Upper lobe of left lung (tissue), 6 donors: Measurements from ENCODE around the gene EEF1A2. TPM values are rescaled to one million over a fixed set of nuclear protein-coding genes. Genes with fewer than 3 reads are reported as not detected.
A peak's percentile ranks its signal among the peaks of the same experiment; 100 is the strongest.

Source experiments
- ATAC-seq, 2 donors: fragments of 200-7000 bp; cut with Tn5 transposase; one replicate each; pipeline ENCODE4 v1.9.1; 2022; ENCODE audit warnings: mild to moderate bottlenecking in 2 of 2, moderate library complexity in 2 of 2; ENCODE audit not compliant: low FRiP score in 2 of 2
- DNase-seq, 2 donors: peaks; one replicate each; pipeline ENCODE4 v3.0.0-alpha.2; 2019 to 2020
- H3K27ac ChIP-seq, 4 donors: fragments of 200-600 bp; sonication (generic); one replicate each; pipeline ENCODE4 v1.5.1; 2016 to 2019
- H3K27me3 ChIP-seq, 4 donors: fragments of 200-600 bp; sonication (generic); one replicate each; pipeline ENCODE4 v1.5.1; 2017 to 2019
- H3K36me3 ChIP-seq, 4 donors: fragments of 200-600 bp; sonication (generic); one replicate each; pipeline ENCODE4 v1.5.1; 2016 to 2019
- H3K4me1 ChIP-seq, 4 donors: fragments of 200-600 bp; sonication (generic); one replicate each; pipeline ENCODE4 v1.5.1; 2018 to 2019
- H3K4me3 ChIP-seq, 4 donors: fragments of 200-600 bp; sonication (generic); one replicate each; pipeline ENCODE4 v1.5.1; 2017 to 2019; ENCODE audit warnings: mild to moderate bottlenecking in 2 of 4, moderate library complexity in 1 of 4
- H3K9me3 ChIP-seq, 4 donors: fragments of 200-600 bp; sonication (generic); one replicate each; pipeline ENCODE4 v1.5.1; 2018 to 2019
- EP300 ChIP-seq, 4 donors: sonication (generic); formaldehyde crosslinking; IDR thresholded peaks; one replicate each; pipeline ENCODE4 v1.5.1; 2017; ENCODE audit warnings: antibody characterized with exemption in 4 of 4, control low read depth in 2 of 4
- POLR2A ChIP-seq, 4 donors: fragments of 450-650 bp; IDR thresholded peaks; one replicate each; pipeline ENCODE4 v1.5.1; 2016 to 2017; ENCODE audit warnings: antibody characterized with exemption in 4 of 4, mild to moderate bottlenecking in 2 of 4
- POLR2AphosphoS5 ChIP-seq, 2 donors: sonication (generic); formaldehyde crosslinking; IDR thresholded peaks; one replicate each; pipeline ENCODE4 v1.5.1; 2017; ENCODE audit warnings: antibody characterized with exemption in 2 of 2
- WGBS, 2 donors: methylation state at CpG; one replicate each; pipeline ENCODE4 v1.1.5; 2017 to 2018; 5-methylcytosine and 5-hydroxymethylcytosine counted together
- total RNA-seq, 6 donors: library from RNA; depleted of rRNA in 4 of 6; stranded (reverse); fragments of >200 nt in 4 of 6; gene quantifications; one replicate each; pipeline versions ENCODE4 v1.1.0 to v1.2.1, GENCODE V29; 2016 to 2021
- TF ChIP-seq, protein P1 (sequence below), 6 experiments: fragments of 450-650 bp in 4 of 6; fragments of 200-600 bp in 2 of 6; sonication (generic) in 2 of 6; IDR thresholded peaks; one replicate each; pipeline ENCODE4 v1.5.1; 2016 to 2019; ENCODE audit warnings: antibody characterized with exemption in 6 of 6
- donor health status: DM: no; HTN: no; CAD: no; lungs with moderate emphysema.
- donor health status: DM: no; HTN: yes; CAD: no; lungs with severe emphysema.

The EEF1A2 gene
- total RNA-seq, 6 donors from 2014 or later: 0.61 to 1.6 (median 1.1) TPM; not detected in 2

DNA sequence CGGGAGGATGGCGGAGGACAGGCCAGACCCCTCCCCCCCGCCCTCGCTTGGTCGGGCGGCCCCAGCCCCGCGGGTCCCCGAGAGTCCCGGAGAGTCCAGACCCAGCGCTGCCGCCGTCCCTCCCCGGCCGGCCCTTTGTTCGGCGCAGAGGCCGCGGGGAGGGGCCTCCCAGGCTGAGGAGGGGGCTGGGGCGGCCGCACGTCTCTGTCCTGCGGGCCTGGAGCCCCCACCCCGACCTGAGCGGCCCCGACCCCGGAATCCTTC lies 27.2 kb downstream of the EEF1A2 start:
- H3K4me3 ChIP-seq: peak overlapping the region in 1 of 4 donors; percentile 24
- no peaks in the 10 kb centered on the region for H3K9me3 ChIP-seq
- no peak for ATAC-seq
- no peak overlapping the region for H3K27ac ChIP-seq
- H3K36me3 ChIP-seq: no peaks in the 10 kb centered on the region
- no peak for DNase-seq
- TF ChIP-seq POLR2A (IDR thresholded peaks at IDR 0.05): no peak
- TF ChIP-seq, protein P1, sequence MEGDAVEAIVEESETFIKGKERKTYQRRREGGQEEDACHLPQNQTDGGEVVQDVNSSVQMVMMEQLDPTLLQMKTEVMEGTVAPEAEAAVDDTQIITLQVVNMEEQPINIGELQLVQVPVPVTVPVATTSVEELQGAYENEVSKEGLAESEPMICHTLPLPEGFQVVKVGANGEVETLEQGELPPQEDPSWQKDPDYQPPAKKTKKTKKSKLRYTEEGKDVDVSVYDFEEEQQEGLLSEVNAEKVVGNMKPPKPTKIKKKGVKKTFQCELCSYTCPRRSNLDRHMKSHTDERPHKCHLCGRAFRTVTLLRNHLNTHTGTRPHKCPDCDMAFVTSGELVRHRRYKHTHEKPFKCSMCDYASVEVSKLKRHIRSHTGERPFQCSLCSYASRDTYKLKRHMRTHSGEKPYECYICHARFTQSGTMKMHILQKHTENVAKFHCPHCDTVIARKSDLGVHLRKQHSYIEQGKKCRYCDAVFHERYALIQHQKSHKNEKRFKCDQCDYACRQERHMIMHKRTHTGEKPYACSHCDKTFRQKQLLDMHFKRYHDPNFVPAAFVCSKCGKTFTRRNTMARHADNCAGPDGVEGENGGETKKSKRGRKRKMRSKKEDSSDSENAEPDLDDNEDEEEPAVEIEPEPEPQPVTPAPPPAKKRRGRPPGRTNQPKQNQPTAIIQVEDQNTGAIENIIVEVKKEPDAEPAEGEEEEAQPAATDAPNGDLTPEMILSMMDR (IDR thresholded peaks at IDR 0.05): no peak
- TF ChIP-seq EP300 (IDR thresholded peaks at IDR 0.05): no peak
- TF ChIP-seq POLR2AphosphoS5 (IDR thresholded peaks at IDR 0.05): no peak
- peaks cover 0 to 38% (median 21%) of the 10 kb centered on the region in 4 donors for H3K27me3 ChIP-seq
- no CpG with 5 or more reads among the region's 27 CpGs for whole genome bisulfite sequencing, 2 donors
- H3K4me1 ChIP-seq: peaks cover 10 to 13% (median 12%) of the 10 kb centered on the region in 4 donors

- DNase-seq (peak in 1 of 2 donors; percentile 78), ATAC-seq (no peak)
- H3K4me3 ChIP-seq: no peak overlapping the region
- no peak overlapping the region for H3K27ac ChIP-seq
- no peaks in the 10 kb centered on the region for H3K36me3 ChIP-seq
- H3K4me1 ChIP-seq: peaks cover 10 to 13% (median 12%) of the 10 kb centered on the region in 4 donors
- no peaks in the 10 kb centered on the region for H3K9me3 ChIP-seq
- TF ChIP-seq POLR2AphosphoS5 (IDR thresholded peaks at IDR 0.05) (no peak), EP300 (IDR thresholded peaks at IDR 0.05) (no peak), POLR2A (IDR thresholded peaks at IDR 0.05) (no peak)
- TF ChIP-seq, protein P1 (IDR thresholded peaks at IDR 0.05): no peak
- 14% methylated on average over 34 of the region's 46 CpGs; no CpG with 5 or more reads in 1 of the 2 donors for WGBS, 2 donors
- H3K27me3 ChIP-seq: peaks cover 0 to 38% (median 21%) of the 10 kb centered on the region in 4 donors
Observed at GRCh38 chr20:63471002-63471716, 27.7 kb downstream of the EEF1A2 start.

DNA sequence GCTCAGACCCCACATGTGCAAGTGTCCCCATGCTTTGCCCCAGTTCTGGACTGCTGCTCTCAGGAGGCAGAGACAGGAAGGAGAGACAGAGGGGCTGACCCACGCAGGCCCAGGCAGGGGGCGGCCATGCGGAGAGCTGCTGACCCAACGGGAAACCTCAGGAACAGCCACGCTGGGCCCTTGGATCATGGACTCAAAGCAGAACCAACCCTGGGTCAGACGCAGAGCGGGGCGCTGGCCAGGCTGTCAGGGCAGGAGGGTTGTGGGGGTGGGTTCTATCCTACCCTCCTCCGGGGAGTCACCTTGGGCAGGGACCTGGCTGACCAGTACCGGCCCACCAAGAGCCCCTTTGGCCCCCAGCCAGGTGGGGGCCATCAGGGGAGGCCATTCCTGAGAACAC lies 28.5 kb downstream of the EEF1A2 start:
- peaks cover 0 to 38% (median 21%) of the 10 kb centered on the region in 4 donors for H3K27me3 ChIP-seq
- WGBS, 2 donors: 81% methylated on average over 7 of the region's 10 CpGs; no CpG with 5 or more reads in 1 of the 2 donors

DNA sequence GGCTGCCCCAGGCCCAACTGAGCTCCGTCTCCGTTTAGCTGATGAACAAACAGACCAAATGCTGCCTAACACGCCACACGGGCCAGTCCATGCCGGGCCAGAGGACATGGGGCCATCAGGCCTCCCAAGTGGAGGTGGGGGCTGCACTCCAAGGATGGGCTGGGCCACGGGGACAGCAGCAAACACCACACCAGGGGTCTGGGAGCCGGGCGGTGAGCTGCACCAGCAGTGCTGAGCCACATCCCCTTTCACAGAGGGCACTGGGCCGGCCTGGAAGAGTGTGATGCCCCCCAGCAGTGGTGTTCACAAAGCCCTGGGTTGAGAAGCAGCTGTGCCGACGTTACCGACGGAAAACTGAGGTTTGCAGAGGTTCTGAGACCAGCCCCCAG lies 29.2 kb downstream of the EEF1A2 start:
- H3K27ac ChIP-seq: no peak overlapping the region
- peaks cover 10 to 13% (median 12%) of the 10 kb centered on the region in 4 donors for H3K4me1 ChIP-seq
- H3K9me3 ChIP-seq: no peaks in the 10 kb centered on the region
- H3K36me3 ChIP-seq: no peaks in the 10 kb centered on the region
- DNase-seq (no peak), ATAC-seq (no peak)
- H3K27me3 ChIP-seq: peaks cover 0 to 38% (median 20%) of the 10 kb centered on the region in 4 donors
- H3K4me3 ChIP-seq: no peak overlapping the region
- TF ChIP-seq EP300 (IDR thresholded peaks at IDR 0.05) (no peak), POLR2A (IDR thresholded peaks at IDR 0.05) (no peak), POLR2AphosphoS5 (IDR thresholded peaks at IDR 0.05) (no peak)
- TF ChIP-seq, protein P1 (IDR thresholded peaks at IDR 0.05): no peak
- 71% methylated on average over 11 of the region's 13 CpGs; no CpG with 5 or more reads in 1 of the 2 donors for WGBS, 2 donors

More for the DNA sequence above, 28.5 kb downstream of the EEF1A2 start:
- Histone ChIP-seq H3K9me3 (no peaks in the 10 kb centered on the region), H3K4me1 (peaks cover 10 to 13% (median 12%) of the 10 kb centered on the region in 4 donors), H3K4me3 (no peak overlapping the region), H3K36me3 (no peaks in the 10 kb centered on the region), H3K27ac (no peak overlapping the region)
- ATAC-seq (no peak), DNase-seq (peak in 1 of 2 donors; percentile 64)
- TF ChIP-seq EP300 (IDR thresholded peaks at IDR 0.05) (no peak), POLR2AphosphoS5 (IDR thresholded peaks at IDR 0.05) (no peak), POLR2A (IDR thresholded peaks at IDR 0.05) (no peak)
- TF ChIP-seq, protein P1 (IDR thresholded peaks at IDR 0.05): no peak
